IMR-90 (cell line): ENCODE results near the gene UGDH. TPM values are rescaled to one million over a fixed set of nuclear protein-coding genes. Genes with fewer than 3 reads are reported as not detected.
A peak's percentile ranks its signal among the peaks of the same experiment; 100 is the strongest.

Source experiments
- ATAC-seq: fragments of 200-7000 bp; cut with Tn5 transposase; 2 replicates; pipeline ENCODE4 v1.9.1; 2020; ENCODE audit warnings: low read depth, mild to moderate bottlenecking, moderate library complexity
- BruUV-seq: library from RNA; stranded (reverse); fragments of 400-500 nt; replicated peaks from 2 replicates; lab custom pipeline; 2021; lab: Mats Ljungman, UMichigan
- CTCF ChIA-PET: fragments of 300-600 bp; formaldehyde crosslinking; extraction: SDS; loops from one replicate; lab custom pipeline; 2021; ENCODE audit warnings: antibody characterized with exemption; lab: Yijun Ruan, JAX
- POLR2A ChIA-PET: fragments of 300-600 bp; sonication (Branson Sonifier 250); formaldehyde crosslinking; loops from one replicate; lab custom pipeline; 2022; ENCODE audit warnings: antibody characterized with exemption; ENCODE audit not compliant: unreplicated experiment; lab: Charles Lee
- DNase-seq: peaks from one replicate; pipeline ENCODE4 v3.0.0; 2013
- H2AFZ ChIP-seq: replicated peaks from 2 replicates; pipeline ENCODE3; 2013; ENCODE audit warnings: low read length, mild to moderate bottlenecking; ENCODE audit not compliant: poor library complexity
- H2AK5ac ChIP-seq: 2 replicates; pipeline ENCODE4 v1.6.1; 2013; ENCODE audit warnings: low read depth, low read length, inconsistent platforms
- H2AK9ac ChIP-seq: replicated peaks from 2 replicates; pipeline ENCODE3; 2013; ENCODE audit warnings: mild to moderate bottlenecking, low read depth, low read length, moderate library complexity; ENCODE audit not compliant: poor library complexity
- H2BK120ac ChIP-seq: 2 replicates; pipeline ENCODE4 v1.6.1; 2013; ENCODE audit warnings: low read depth, low read length, inconsistent platforms
- H2BK15ac ChIP-seq: 3 replicates; pipeline ENCODE4 v1.6.1; 2013; ENCODE audit warnings: low read depth, low read length, inconsistent platforms
- H2BK20ac ChIP-seq: 2 replicates; pipeline ENCODE4 v1.6.1; 2013; ENCODE audit warnings: low read depth, mild to moderate bottlenecking, inconsistent platforms, low read length, moderate library complexity
- H2BK5ac ChIP-seq: 2 replicates; pipeline ENCODE4 v1.6.1; 2013; ENCODE audit warnings: mild to moderate bottlenecking, low read depth, low read length, inconsistent platforms; ENCODE audit not compliant: poor library complexity, severe bottlenecking
- H3K14ac ChIP-seq: replicated peaks from 2 replicates; pipeline ENCODE4 v1.6.1; 2013; ENCODE audit warnings: low read depth, low read length, inconsistent platforms
- H3K18ac ChIP-seq: 2 replicates; pipeline ENCODE4 v1.6.1; 2013; ENCODE audit warnings: low read depth, low read length, control low read depth
- H3K23ac ChIP-seq: 2 replicates; pipeline ENCODE4 v1.6.1; 2013; ENCODE audit warnings: low read depth, low read length, inconsistent platforms
- H3K27ac ChIP-seq: 2 replicates; pipeline ENCODE4 v1.5.1; 2013; ENCODE audit warnings: mild to moderate bottlenecking, control low read depth, low read length; ENCODE audit not compliant: insufficient read depth
- H3K27me3 ChIP-seq: 2 replicates; pipeline ENCODE4 v1.6.1; 2013; ENCODE audit warnings: low read length; ENCODE audit not compliant: control insufficient read depth, insufficient read depth
- H3K36me3 ChIP-seq: 2 replicates; pipeline ENCODE4 v1.6.1; 2013; ENCODE audit warnings: low read length, mixed read lengths; ENCODE audit not compliant: control insufficient read depth, insufficient read depth
- H3K4ac ChIP-seq: 2 replicates; pipeline ENCODE4 v1.6.1; 2013; ENCODE audit warnings: low read depth, low read length, inconsistent platforms
- H3K4me1 ChIP-seq: 2 replicates; pipeline ENCODE4 v1.6.1; 2013; ENCODE audit warnings: low read length, mixed read lengths; ENCODE audit not compliant: control insufficient read depth, insufficient read depth
- H3K4me2 ChIP-seq: 2 replicates; pipeline ENCODE4 v1.6.1; 2013; ENCODE audit warnings: low read depth, mild to moderate bottlenecking, control low read depth, low read length, moderate library complexity
- H3K4me3 ChIP-seq: 2 replicates; pipeline ENCODE4 v1.5.1; 2013; ENCODE audit warnings: low read depth, mild to moderate bottlenecking, control low read depth, low read length, moderate library complexity; ENCODE audit not compliant: insufficient read depth
- H3K56ac ChIP-seq: 2 replicates; pipeline ENCODE4 v1.6.1; 2013; ENCODE audit warnings: low read length, inconsistent platforms; ENCODE audit not compliant: insufficient read depth; ENCODE audit errors: extremely low read depth
- H3K79me1 ChIP-seq, 2 experiments: 2 replicates each; pipeline ENCODE4 v1.6.1; 2013; ENCODE audit warnings: low read length in 2 of 2, inconsistent platforms in 1 of 2, low read depth in 1 of 2
- H3K9ac ChIP-seq: 2 replicates; pipeline ENCODE4 v1.6.1; 2013; ENCODE audit warnings: low read depth, low read length, control low read depth
- H3K9me1 ChIP-seq: 2 replicates; pipeline ENCODE4 v1.6.1; 2013; ENCODE audit warnings: low read length, inconsistent platforms; ENCODE audit not compliant: insufficient read depth
- H3K9me3 ChIP-seq: 2 replicates; pipeline ENCODE4 v1.6.1; 2013; ENCODE audit warnings: low read length; ENCODE audit not compliant: control insufficient read depth, insufficient read depth
- H4K20me1 ChIP-seq: 2 replicates; pipeline ENCODE4 v1.6.1; 2013; ENCODE audit warnings: low read length, inconsistent platforms; ENCODE audit not compliant: insufficient read depth
- H4K5ac ChIP-seq: 2 replicates; pipeline ENCODE4 v1.6.1; 2013; ENCODE audit warnings: mild to moderate bottlenecking, low read depth, low read length, control low read depth
- H4K8ac ChIP-seq, 2 experiments: 2 replicates each; pipeline ENCODE4 v1.6.1; 2013; ENCODE audit warnings: low read depth in 2 of 2, low read length in 2 of 2, control low read depth in 1 of 2, inconsistent platforms in 1 of 2
- H4K91ac ChIP-seq: 2 replicates; pipeline ENCODE4 v1.6.1; 2013; ENCODE audit warnings: low read depth, low read length, inconsistent platforms; ENCODE audit not compliant: insufficient read depth
- BHLHE40 ChIP-seq: fragments of 150-350 bp; IDR thresholded peaks from 2 replicates; pipeline ENCODE4 v1.6.1; 2016; ENCODE audit warnings: mild to moderate bottlenecking, low read depth, low read length
- CEBPB ChIP-seq: IDR thresholded peaks from 2 replicates; pipeline ENCODE4 v1.6.1; 2012; ENCODE audit warnings: low read depth, low read length, improper control_type of control experiment
- CHD1 ChIP-seq: IDR thresholded peaks from 2 replicates; pipeline ENCODE4 v1.6.1; 2012; ENCODE audit warnings: low read depth, low read length, improper control_type of control experiment
- CTCF ChIP-seq: conservative IDR thresholded peaks from 2 replicates; pipeline ENCODE4 v1.5.1; 2012; ENCODE audit warnings: mild to moderate bottlenecking, low read depth, low read length, improper control_type of control experiment
- ELK1 ChIP-seq: fragments of 150-350 bp; IDR thresholded peaks from 2 replicates; pipeline ENCODE4 v1.6.1; 2016; ENCODE audit warnings: low read depth, mild to moderate bottlenecking, low read length, moderate library complexity, borderline replicate concordance
- FOS ChIP-seq: fragments of 150-350 bp; IDR thresholded peaks from 2 replicates; pipeline ENCODE4 v1.6.1; 2016; ENCODE audit warnings: low read depth, low read length
- MAFK ChIP-seq: IDR thresholded peaks from 2 replicates; pipeline ENCODE4 v1.6.1; 2012; ENCODE audit warnings: low read depth, low read length, improper control_type of control experiment
- MXI1 ChIP-seq: IDR thresholded peaks from 2 replicates; pipeline ENCODE4 v1.6.1; 2012; ENCODE audit warnings: low read depth, mild to moderate bottlenecking, low read length, moderate library complexity, borderline replicate concordance
- NFE2L2 ChIP-seq: fragments of 150-350 bp; IDR thresholded peaks from 2 replicates; pipeline ENCODE4 v1.6.1; 2016; ENCODE audit warnings: low read depth, mild to moderate bottlenecking, low read length
- POLR2A ChIP-seq: IDR thresholded peaks from 2 replicates; pipeline ENCODE4 v1.6.1; 2012; ENCODE audit warnings: mild to moderate bottlenecking, low read depth, low read length
- RAD21 ChIP-seq: IDR thresholded peaks from 2 replicates; pipeline ENCODE4 v1.6.1; 2012; ENCODE audit warnings: low read length, improper control_type of control experiment
- RCOR1 ChIP-seq: IDR thresholded peaks from 2 replicates; pipeline ENCODE4 v1.6.1; 2012; ENCODE audit warnings: mild to moderate bottlenecking, low read length, improper control_type of control experiment; ENCODE audit not compliant: insufficient replicate concordance
- RFX5 ChIP-seq: IDR thresholded peaks from 2 replicates; pipeline ENCODE4 v1.8.0; 2012; ENCODE audit warnings: low read depth, mild to moderate bottlenecking, low read length, moderate library complexity
- SMC3 ChIP-seq: fragments of 150-350 bp; IDR thresholded peaks from 2 replicates; pipeline ENCODE4 v1.6.1; 2016; ENCODE audit warnings: low read depth, mild to moderate bottlenecking, antibody characterized with exemption, low read length, moderate library complexity
- USF2 ChIP-seq: fragments of 150-350 bp; IDR thresholded peaks from 2 replicates; pipeline ENCODE4 v1.6.1; 2017; ENCODE audit warnings: mild to moderate bottlenecking, antibody characterized with exemption, low read length, low read depth
- WGBS, 2 experiments: methylation state at CpG; one replicate each; pipeline versions ENCODE4 v1.1.5 to v1.1.7; 2013; ENCODE audit warnings: missing lambda C conversion rate in 2 of 2; ENCODE audit not compliant: insufficient read length in 1 of 2; ENCODE audit errors: extremely low coverage in 2 of 2; 5-methylcytosine and 5-hydroxymethylcytosine counted together
- dilution Hi-C: fragments of 300-500 bp; cut with HindIII; formaldehyde crosslinking; loops from one replicate; pipeline ENCODE4 v1.14.3; 2018; ENCODE audit warnings: low sequenced_read_pairs; ENCODE audit not compliant: unreplicated experiment
- in situ Hi-C: fragments of 300-500 bp; cut with MboI; formaldehyde crosslinking; loops from 3 replicates; pipeline ENCODE4 v1.14.3; 2019; ENCODE audit warnings: low sequenced_read_pairs, inconsistent platforms, mixed read lengths
- intact Hi-C: fragments of 100-400 bp; cut with micrococcal nuclease; formaldehyde crosslinking; loops from 2 replicates; pipeline ENCODE4 v1.10.0; 2022
- polyA plus RNA-seq, 3 experiments: library from polyadenylated mRNA; depleted of rRNA; stranded (reverse); fragments of >200 nt; gene quantifications; 2 replicates each; pipeline ENCODE4 v1.2.3, GENCODE V29; 2012; ENCODE audit warnings: low replicate concordance in 1 of 3
- total RNA-seq: library from RNA; depleted of rRNA; stranded (reverse); fragments of >200 nt; gene quantifications from 2 replicates; pipeline ENCODE4 v1.2.3, GENCODE V29; 2012

The UGDH gene
- total and polyA plus RNA-seq, 2 of the 4 experiments (the other 2 are of a cell fraction), result 69.2 to 257 TPM

- Histone ChIP-seq H4K5ac (no peak overlapping the region), H2AK5ac (no peak overlapping the region), H2BK120ac (no peak overlapping the region), H3K27ac (peak overlapping the region; percentile 37; the same call in 1 of the 2 replicates), H3K14ac (no peak overlapping the region), H3K4me3 (no peak overlapping the region), H2BK15ac (no peak overlapping the region), H2BK5ac (no peak overlapping the region), H2AFZ (no peak overlapping the region), H2BK20ac (no peak overlapping the region), H3K79me1 (peaks cover 0 to 21% of the 10 kb centered on the region in 2 experiments; a peak in 2 of 4 replicates), H3K4ac (no peak overlapping the region), H3K9me3 (no peaks in the 10 kb centered on the region), H3K9me1 (no peaks in the 10 kb centered on the region), H3K9ac (no peak overlapping the region), H2AK9ac (no peak overlapping the region), H3K18ac (no peak overlapping the region), H3K27me3 (no peaks in the 10 kb centered on the region), H3K56ac (no peak overlapping the region), H3K4me2 (no peak overlapping the region), H3K4me1 (peaks cover 3% of the 10 kb centered on the region), H4K91ac (no peak overlapping the region), H3K36me3 (peaks cover 9% of the 10 kb centered on the region), H4K20me1 (peaks cover 3% of the 10 kb centered on the region; the same call in 1 of the 2 replicates), H3K23ac (no peak overlapping the region), H4K8ac (no peak overlapping the region)
- ATAC-seq (no peak), DNase-seq (no peak)
- dilution Hi-C loops (no loop called here), in situ Hi-C loops (no loop called here), intact Hi-C loops (no loop called here)
- ChIA-PET CTCF (no interaction called here), POLR2A (no interaction called here)
- TF ChIP-seq FOS, result no peak
- TF ChIP-seq MAFK, result no peak
- TF ChIP-seq SMC3, result no peak
- TF ChIP-seq CHD1, result no peak
- TF ChIP-seq CTCF, result no peak
- no peak for TF ChIP-seq RAD21
- no peak for TF ChIP-seq USF2
- TF ChIP-seq POLR2A, result no peak
- no peak for TF ChIP-seq RFX5
- no peak for TF ChIP-seq ELK1
- no peak for TF ChIP-seq NFE2L2
- TF ChIP-seq CEBPB, result no peak
- no peak for TF ChIP-seq MXI1
- TF ChIP-seq RCOR1, result no peak
- TF ChIP-seq BHLHE40, result no peak
- BruUV-seq, result no TSS peak
- no CpG with 5 or more reads among the region's 1 CpG for WGBS, 2 experiments
Observed at GRCh38 chr4:39497909-39498726, 29.1 kb downstream of the UGDH start.
